HG03097 (cell line): ENCODE results near the gene STEAP1B.
"Not testable (repeated sequence)": the region's sequence is repeated elsewhere in the genome, so short reads cannot be mapped to it uniquely, and the experiment has no call there.

Experiments used
- ATAC-seq: cut with Tn5 transposase; IDR thresholded peaks from one replicate; pipeline ENCODE4 v1.9.1; 2021; ENCODE audit not compliant: unreplicated experiment, low FRiP score

Gene STEAP1B

DNA sequence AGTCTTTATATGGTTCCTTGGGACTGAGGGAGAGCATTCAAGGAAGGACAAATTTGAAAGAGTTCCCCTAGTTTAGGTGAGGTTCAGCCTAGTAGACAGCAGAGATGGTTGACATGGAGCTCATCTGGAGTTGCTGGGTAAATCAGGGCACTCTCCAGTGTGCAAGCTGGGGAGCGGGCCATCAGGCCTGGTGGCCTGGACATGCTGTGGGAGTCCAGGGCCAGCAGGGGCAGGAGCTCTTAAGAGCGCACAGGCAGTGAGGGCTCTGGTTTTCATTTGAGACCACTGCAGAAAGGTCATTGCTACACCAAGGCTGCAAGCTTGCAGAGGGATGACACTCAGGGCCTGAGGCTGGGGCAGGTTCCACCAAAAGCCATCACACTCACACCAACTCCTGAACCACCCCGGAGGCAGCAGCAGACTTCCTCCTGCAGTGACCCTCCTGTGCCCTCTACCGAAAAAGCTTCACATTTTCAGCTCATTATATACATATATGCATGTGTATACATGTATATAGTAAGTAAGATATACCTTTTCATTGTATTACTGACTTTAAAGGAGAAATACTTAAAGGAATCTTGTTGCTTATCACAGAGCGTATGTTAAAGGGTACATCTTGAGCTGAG lies 39.5 kb downstream of the STEAP1B start:
- ATAC-seq = no peak

DNA sequence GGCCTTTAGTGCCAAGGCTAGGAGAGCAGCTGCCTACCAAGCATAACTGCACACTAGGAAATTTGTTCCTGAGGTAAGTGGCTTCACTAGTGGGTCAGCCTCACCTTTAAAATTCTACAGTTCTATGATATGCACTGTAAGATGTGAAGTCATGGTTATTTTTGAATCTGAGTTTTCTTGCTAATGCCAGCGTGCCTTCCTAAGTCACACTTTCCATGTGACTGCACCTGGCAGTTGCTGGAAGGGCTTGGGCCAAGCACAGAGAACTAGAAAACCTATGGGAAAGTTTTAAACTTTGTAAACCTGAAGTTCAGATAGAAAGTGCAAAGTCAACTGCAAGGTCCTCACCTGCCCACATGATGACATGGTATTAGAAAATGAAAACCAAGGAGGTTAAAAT lies 42.5 kb downstream of the STEAP1B start:
- no peak for ATAC-seq

DNA sequence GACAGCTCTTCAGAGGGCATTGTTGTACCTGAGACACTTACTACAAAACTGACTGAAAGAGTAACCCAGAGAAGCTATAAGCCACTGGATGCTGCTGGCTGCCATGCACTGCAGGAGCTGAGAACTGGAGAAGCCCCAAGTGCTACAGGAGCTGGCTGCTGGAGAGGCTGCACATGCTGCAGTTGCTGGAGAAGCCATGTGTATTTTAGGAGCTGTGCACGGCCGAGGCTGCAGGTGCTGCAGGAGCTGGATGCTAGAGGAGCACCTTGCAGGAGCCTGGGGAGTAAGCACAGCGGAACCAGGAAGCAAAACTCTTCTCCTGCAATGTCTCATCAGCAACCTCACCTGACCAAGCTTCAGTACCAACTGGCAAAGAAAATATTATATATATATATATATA lies 45.5 kb downstream of the STEAP1B start:
- no peak for ATAC-seq

DNA sequence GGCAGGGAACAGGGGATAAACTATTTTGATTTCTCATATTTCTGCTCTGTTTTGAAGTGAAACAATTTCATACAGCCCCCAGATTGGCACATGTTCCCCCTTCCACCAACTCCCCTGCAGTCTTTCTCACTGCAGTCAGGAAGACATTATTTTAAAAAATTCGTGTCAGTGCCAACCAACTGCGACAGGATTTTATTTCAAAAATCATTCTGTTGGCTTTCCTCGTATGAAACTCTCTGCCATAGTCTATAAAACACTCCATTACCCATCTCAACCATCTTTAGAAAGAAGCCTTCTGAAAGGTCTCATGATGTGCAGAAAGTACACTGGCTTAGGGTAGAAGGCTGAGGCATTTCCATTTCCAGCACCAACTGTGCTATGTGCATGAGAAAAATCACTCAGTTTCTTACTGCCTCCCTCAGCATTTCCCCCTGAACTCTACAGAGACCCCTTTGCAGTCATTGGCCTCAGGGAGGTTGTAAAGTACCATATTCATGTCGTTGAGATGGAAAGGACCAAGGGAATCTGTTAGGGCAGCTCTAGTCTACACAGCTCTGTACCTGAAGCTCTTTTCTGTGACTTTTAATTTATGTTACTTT lies 46.9 kb downstream of the STEAP1B start:
- no peak for ATAC-seq

DNA sequence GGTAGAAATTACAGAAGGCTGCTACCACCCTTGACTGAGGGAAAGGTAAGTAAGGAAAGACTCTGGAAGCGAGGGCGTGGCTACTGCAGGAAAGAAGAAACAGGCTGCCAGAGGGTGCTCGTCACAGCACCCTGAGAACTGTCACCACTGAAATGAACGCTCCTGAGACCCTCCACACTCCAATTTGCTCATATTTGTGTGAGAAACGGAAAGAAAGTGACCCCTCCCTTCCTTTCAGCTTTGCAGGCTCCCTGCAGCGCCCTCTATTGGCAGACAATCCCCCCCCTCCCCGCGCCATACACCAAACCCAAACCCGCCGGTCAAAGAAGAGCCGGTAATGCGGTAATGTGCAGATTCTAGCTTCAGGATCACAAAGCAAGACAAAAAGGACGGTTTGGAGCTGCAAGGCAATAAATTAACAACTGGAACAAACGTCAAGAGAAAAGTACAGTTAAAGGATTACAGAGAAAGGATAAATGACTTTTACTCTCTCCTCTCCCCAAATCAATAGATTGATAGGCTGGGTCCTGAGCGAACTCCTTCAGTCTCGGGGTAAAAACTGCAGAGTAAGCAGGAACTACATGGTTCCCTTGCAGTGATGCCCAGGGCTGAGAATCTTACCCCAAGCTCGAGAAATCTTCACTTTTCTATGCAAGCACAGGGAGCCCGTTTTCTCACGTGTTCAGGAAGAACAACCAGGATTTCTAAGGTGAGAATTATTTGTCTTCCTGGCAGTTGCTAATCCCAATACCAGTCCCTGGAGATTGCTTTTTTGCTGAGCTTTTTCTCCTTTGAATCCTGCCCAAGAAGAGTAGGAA lies 47.6 kb downstream of the STEAP1B start:
- no peak for ATAC-seq

DNA sequence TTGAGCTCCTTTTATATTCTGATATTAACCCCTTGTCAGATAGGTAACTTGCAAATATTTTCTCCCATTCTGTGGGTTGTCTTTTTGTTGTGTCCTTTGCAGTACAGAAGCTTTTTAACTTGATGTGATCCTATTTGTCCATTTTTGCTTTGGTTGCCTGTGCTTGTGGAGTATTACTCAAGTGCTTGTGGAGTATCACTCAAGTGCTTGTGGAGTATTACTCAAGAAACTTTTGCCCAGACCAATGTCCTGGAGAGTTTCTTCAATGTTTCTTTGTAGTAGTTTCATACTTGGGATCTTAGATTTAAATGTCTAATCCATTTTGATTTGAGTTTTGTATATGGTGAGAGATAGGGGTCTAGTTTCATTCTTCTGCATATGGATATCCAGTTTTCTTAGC lies 50.0 kb downstream of the STEAP1B start:
- not testable (repeated sequence) for ATAC-seq

DNA sequence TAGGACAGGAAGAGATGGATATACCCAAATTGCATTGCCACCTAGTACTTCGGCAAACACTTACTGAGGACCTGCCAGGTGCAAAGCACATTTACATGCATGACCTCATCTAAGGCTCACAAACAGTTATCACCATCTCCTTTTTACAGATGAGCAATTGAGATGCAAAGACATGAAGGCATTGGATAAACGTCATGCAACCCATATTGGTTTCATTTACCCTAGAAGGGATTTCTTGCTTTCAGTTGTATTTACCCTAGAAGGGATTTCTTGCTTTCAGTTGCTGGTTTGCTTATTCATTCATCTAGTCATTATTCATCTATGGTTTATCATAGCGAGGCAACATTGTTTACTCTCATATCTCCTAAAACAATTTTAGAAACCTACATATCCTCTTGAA lies 52.2 kb downstream of the STEAP1B start:
- ATAC-seq = peak; percentile 69

DNA sequence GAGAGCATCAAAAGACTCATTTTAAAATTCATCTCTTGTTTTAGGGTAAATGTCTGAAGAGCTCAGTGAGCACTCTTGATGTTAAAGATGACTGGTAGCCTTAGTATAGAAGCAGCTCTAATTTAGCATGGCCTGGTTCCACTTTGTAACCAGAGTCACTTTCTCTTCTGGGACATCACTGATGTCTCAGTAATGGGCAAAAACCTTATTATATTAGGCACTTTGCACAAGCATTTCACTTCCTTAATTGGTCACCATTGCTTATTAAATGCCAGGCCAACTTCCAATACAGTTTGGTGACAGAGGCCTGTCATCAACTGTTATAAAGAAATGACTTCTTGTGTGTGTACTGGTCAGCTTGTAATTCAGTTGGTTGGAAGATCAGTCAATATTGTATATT lies 53.0 kb downstream of the STEAP1B start:
- no peak for ATAC-seq

DNA sequence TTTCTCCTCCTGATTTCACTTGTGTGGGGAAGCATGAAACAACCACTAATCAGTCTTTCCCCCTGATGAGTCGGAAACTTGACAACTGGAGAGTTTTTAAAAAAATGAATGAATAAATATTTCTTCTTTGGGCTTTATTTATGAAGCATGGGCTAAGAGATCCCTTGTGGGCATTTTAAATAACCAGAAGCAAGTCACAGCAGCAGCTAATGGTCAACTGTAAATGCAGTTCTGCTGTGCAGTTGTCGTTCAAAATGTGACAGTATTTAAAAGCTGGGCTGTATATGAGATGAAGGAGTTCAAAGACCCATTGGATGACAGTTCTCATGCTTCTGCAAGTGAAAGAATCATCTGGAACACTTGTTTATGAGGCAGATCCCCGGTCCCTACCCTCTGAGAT lies 54.1 kb downstream of the STEAP1B start:
- ATAC-seq = no peak

DNA sequence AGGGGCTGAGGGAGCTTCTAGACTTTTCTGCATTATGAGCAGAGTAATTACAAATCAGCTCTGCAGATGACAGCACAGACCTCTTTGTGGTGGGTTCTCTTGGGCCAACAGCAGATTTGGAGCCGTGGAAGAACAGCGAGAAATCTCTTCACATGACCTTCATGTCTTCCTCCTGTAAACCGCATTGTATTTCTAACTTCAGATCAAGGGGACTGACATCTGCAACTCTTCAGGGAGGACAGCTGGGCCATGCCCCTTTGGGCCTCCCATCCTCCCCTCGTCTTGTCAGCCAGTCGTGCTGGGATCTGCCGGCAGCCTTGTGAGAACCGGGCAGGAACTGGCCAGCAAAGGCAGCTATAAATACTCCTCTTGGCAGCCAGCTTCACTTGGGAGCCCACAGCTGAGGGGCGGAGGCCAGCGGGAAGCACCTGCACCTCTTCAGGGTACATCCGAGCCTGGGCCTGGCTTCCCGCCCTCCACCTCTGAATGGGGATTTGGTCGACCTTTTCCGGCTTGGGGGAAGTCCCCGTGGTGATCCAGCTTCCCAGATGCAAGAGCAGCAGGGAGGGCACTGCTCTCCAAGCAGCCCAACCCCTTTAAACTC lies 54.7 kb downstream of the STEAP1B start:
- ATAC-seq = peak; percentile 41

DNA sequence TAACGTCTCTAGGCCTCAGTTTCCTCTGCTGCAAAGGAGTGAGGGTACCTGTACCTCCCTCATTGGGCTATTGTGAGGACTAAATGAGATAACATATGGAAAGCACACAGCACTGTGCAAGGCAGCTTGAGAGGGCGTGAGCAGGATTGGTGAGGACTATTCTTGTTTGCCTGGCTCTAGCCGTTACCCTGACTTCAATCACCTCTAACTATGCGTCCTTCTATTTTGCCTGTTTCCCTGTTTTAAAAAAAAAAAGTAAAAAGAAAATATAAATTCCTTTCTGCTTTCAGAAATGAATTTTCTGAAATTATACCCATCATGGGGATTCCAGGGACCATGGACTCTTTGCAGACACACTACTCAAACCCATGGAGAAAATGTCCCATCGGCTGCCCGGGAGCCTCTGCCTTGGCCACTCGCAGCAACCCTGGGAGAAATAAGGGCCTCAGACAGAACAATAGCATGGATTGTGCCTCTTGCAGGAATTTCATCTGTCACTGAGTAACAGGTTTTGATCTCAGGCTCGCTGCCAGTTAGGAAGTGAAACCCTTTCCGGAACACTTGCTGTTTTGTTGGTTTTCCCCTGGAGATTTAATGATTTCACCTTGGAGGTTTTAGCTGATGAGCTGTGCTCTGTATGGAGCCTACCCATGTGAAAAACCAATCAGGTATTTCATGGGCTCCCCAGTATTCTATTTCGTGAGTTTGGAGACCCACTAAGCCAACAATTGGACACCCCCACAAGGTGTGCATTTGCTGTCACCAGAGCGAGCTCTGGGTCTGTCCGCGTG lies 55.6 kb downstream of the STEAP1B start:
- peak; percentile 7 for ATAC-seq

DNA sequence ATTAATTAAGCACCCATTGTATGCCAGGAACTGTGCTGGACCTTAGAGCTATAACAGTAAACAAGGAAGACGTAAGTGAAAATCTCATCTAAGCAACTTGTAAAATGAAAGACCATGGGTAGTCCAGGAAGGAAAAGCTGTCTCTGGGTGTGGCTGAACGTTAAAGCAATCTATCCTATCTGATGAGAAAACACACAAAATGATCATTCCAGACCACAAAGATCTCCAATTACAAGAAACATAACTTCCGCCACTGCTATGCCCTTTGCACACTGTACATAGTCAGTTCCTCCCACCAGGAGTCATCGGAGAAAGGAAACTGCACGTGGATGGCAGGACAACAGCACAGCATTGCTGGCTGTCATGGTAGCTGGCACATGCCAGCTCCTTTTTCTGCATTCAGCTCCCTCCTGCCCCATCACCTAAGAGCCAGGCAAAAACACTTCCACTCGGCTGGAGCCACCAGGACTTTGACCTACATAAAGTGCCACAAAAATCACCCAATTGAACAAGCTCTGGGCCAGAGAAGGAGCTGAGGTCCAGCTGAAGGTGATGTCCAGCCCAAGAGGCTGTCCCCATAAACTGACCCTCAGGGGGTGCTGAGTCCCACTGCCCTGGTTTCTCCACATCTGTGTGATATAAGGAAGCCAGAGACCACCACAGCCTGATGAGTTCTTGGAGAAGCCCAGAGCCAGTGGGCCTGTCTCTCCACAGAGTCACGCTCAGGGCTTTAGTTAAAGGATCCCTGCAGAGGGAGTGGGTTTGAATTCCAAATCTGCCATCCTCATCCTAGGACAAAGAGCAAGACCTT lies 56.4 kb downstream of the STEAP1B start:
- ATAC-seq = no peak

DNA sequence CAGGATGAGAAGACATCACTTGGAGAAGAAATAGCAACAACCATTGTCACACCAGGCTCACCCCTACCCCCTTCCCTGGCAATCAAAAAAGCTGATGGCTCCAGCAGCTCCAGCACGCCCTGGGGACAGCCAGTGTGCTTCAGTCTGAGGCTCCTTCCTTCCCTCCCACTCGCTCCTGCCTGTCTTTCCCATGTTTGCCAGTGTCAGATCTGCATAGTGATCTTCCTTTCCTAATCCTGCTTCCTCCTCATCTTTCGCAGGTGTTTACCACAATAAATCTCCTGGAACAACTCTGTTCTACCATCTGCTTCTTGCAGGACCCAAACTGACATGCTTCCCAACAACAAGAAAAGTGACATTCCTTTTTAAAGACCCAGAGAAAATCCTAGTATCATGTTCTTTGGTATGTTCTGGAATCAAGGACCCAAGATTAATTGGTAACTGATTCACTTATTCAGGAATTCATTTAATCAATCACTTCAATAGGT lies 57.1 kb downstream of the STEAP1B start:
- ATAC-seq = no peak

DNA sequence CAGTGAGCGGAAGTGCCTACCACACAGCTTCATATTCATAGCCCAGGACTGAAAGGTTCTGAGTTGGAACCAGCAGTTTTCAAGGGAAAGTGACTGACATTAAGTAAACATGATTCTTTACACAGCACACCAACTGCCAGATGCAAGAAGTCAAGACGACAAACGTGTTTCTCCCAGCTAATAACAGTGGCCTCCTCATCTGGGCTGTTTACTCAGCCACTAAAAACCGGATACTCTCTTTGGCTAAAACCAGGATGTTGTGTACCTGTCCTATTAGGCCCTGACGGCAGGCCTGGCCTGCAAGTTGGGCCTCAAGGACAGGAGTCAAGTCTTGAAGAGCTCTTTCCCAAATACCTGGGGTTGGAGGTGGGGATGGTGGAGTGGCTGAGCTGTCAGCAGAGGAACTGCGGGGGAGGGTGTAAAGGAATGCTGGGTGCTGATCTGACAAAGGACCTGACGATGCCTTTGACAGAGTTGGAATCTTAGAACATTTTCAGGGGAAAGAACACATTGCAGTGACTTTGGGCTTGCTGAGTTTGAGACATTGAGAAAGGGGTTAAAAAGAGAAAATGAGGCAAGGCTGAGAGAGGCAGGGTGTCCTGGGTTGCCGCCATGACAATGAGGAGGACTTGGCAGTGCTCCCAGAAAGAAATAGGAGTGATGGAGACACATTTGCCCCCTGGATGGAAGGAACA lies 57.7 kb downstream of the STEAP1B start:
- no peak for ATAC-seq

DNA sequence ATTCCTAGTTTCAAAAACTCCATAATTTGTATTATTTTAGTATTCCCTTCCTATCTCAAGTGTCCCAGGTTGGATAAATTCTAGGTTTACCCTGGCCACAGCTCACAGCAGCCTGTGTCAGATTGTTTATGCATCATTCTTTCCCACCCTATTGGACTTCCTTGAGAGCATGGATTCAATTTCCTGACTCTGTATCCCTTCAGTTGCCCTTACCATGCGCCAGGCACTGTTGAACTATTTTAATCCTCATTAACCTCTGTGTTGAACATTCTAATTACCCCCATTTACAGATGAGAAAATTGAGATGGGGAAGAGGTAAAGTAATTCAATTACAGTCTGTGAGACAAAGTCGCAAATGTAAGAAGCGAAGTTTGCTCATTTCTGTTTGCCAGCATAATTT lies 58.8 kb downstream of the STEAP1B start:
- ATAC-seq = no peak

DNA sequence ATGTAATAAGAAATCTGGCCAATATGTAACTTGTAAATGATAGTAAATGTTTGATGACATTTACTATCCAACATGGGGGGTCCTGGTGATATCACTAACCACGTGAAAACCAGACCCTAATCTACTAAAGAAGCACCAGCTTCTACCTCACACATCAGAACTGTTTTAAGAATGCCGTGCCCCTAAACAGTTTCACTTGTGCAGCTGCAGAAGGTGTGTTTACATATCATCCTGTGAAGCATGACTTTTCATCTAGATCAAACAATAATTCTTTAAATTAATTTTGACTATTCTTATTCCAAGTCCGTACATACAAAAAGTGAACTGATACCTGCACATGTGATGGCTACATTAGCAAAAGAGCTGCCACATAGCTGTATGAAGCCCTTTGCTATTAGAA lies 61.0 kb downstream of the STEAP1B start:
- no peak for ATAC-seq

DNA sequence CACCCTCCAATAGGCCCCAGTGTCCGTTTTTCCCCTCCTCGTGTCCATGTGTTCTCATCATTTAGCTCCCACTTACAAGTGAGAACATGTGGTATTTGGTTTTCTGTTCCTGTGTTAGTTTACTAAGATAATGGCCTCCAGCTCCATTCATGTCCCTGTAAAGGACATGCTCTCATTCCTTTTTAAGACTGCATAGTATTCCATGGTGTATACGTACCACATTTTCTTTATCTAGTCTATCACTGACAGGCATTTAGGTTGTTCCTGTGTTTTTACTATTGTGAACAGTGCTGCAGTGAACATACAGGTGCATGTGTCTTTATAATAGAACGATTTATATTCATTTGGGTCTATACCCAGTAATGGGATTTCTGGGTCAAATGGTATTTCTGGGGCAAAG lies 63.4 kb downstream of the STEAP1B start:
- not testable (repeated sequence) for ATAC-seq

DNA sequence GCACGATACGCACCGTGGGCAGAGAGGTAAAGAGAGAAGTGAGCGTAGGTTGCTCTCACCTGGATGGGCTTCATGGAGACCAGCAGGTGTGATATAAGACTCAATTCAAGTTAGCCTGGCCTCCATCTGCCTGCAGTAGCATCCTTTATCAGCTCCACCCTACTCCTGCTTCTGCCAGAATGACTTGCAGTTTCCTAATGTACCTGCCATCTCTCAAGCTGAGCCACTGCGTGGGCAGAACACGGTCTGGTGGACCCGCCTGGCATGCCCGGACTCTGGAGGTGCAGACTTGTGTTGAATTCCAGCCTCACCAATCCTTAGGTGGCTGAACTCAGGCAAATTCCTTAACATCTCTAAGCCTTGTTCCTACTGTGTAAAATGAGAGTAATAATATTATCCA lies 64.3 kb downstream of the STEAP1B start:
- ATAC-seq = peak; percentile 3

DNA sequence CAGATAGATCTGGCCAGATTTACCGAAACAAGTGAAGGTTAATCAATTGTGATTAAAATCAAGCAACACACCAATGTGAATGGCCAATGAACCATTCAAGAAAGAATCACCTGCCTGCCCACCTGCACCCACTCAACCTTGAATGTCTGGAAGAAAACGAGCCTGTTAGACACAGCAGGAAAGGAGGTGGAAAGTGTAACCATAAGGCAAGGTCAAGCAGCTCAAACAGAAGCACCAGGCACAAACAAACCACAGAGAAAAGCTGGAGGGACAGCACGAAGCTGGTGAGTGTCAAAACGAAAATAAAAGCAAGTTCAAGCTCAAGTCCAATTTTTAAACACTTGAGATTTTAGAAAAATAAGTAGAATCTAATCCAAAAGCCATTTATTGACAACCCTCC lies 64.9 kb downstream of the STEAP1B start:
- peak; percentile 75 for ATAC-seq
